Panc1 (cell line): ENCODE data around the gene PCLO. TPM values are rescaled to one million over a fixed set of nuclear protein-coding genes. Genes with fewer than 3 reads are reported as not detected.

ENCODE experiments used
- ATAC-seq: fragments of 200-7000 bp; cut with Tn5 transposase; 2 replicates; pipeline ENCODE4 v1.9.1; 2020; ENCODE audit warnings: mild to moderate bottlenecking, moderate library complexity
- BruUV-seq: library from RNA; stranded (reverse); fragments of 400-500 nt; replicated peaks from 2 replicates; lab custom pipeline; 2021; lab: Mats Ljungman, UMichigan
- CTCF ChIA-PET: fragments of 300-600 bp; sonication (Branson Sonifier 250); formaldehyde crosslinking; loops from one replicate; lab custom pipeline; 2022; ENCODE audit warnings: antibody characterized with exemption; lab: Charles Lee
- POLR2A ChIA-PET: fragments of 300-600 bp; sonication (Branson Sonifier 250); formaldehyde crosslinking; loops from one replicate; lab custom pipeline; 2022; ENCODE audit warnings: antibody characterized with exemption; lab: Charles Lee
- DNase-seq: peaks from one replicate; pipeline ENCODE4 v3.0.0-alpha.2; 2010; ENCODE audit warnings: low read depth, low spot score
- H3K27ac ChIP-seq: 2 replicates; pipeline ENCODE4 v1.5.1; 2011; ENCODE audit warnings: mild to moderate bottlenecking, low read length, inconsistent platforms
- H3K27me3 ChIP-seq: fragments of 200-500 bp; sonication (Bioruptor generic); 2 replicates; pipeline ENCODE4 v1.6.0; 2014; ENCODE audit warnings: low read length, inconsistent platforms; ENCODE audit not compliant: control insufficient read depth, insufficient read depth
- H3K36me3 ChIP-seq: fragments of 200-500 bp; sonication (Bioruptor generic); 2 replicates; pipeline ENCODE4 v1.5.1; 2014; ENCODE audit warnings: inconsistent platforms, mild to moderate bottlenecking, low read length, moderate library complexity; ENCODE audit not compliant: control insufficient read depth, insufficient read depth
- H3K4me1 ChIP-seq: 2 replicates; pipeline ENCODE4 v1.5.1; 2011; ENCODE audit warnings: inconsistent platforms, mild to moderate bottlenecking, low read length, moderate library complexity; ENCODE audit not compliant: control insufficient read depth, insufficient read depth
- H3K4me3 ChIP-seq, 2 experiments: 2 replicates each; pipeline ENCODE4 v1.5.1; 2011 to 2012; ENCODE audit warnings: low read depth in 2 of 2, low read length in 2 of 2, mild to moderate bottlenecking in 2 of 2, inconsistent platforms in 1 of 2, moderate library complexity in 1 of 2
- H3K9me3 ChIP-seq: fragments of 200-500 bp; sonication (Bioruptor generic); 2 replicates; pipeline ENCODE4 v1.5.1; 2014; ENCODE audit warnings: low read depth, mild to moderate bottlenecking, inconsistent platforms, low read length, moderate library complexity; ENCODE audit not compliant: control insufficient read depth, insufficient read depth
- CTCF ChIP-seq: fragments of 450-650 bp; IDR thresholded peaks from 2 replicates; pipeline ENCODE4 v1.5.1; 2017; ENCODE audit warnings: mild to moderate bottlenecking
- POLR2AphosphoS5 ChIP-seq: IDR thresholded peaks from 2 replicates; pipeline ENCODE4 v1.6.1; 2012; ENCODE audit warnings: mild to moderate bottlenecking, low read depth, low read length, moderate library complexity
- REST ChIP-seq, 2 experiments: IDR thresholded peaks; 2 replicates each; pipeline ENCODE4 v1.6.1; 2011 to 2012; ENCODE audit warnings: low read depth in 2 of 2, control low read depth in 1 of 2, low read length in 1 of 2, mild to moderate bottlenecking in 1 of 2, moderate library complexity in 1 of 2; ENCODE audit not compliant: insufficient read depth in 1 of 2
- SIN3A ChIP-seq: IDR thresholded peaks from 2 replicates; pipeline ENCODE4 v1.6.1; 2012; ENCODE audit warnings: low read depth, mild to moderate bottlenecking, low read length, moderate library complexity, borderline replicate concordance; ENCODE audit not compliant: insufficient read depth
- TCF7L2 ChIP-seq: IDR thresholded peaks from 2 replicates; pipeline ENCODE4 v1.6.1; 2011; ENCODE audit warnings: mild to moderate bottlenecking, low read depth, low read length, inconsistent platforms
- in situ Hi-C: cut with HindIII; loops from 2 replicates; pipeline ENCODE4 v1.10.0; 2016; ENCODE audit warnings: low sequenced_read_pairs, low pct_unique_long_range_greater_than_20kb
- intact Hi-C: fragments of 100-400 bp; cut with micrococcal nuclease; formaldehyde crosslinking; loops from one replicate; pipeline ENCODE4 v1.10.0; 2022; ENCODE audit not compliant: unreplicated experiment
- total RNA-seq: library from RNA; stranded (reverse); gene quantifications from one replicate; pipeline ENCODE4 v1.2.1, GENCODE V29; 2021; ENCODE audit not compliant: unreplicated experiment

The PCLO gene
- total RNA-seq, 1 experiment from 2014 or later = 1.1 TPM

DNA sequence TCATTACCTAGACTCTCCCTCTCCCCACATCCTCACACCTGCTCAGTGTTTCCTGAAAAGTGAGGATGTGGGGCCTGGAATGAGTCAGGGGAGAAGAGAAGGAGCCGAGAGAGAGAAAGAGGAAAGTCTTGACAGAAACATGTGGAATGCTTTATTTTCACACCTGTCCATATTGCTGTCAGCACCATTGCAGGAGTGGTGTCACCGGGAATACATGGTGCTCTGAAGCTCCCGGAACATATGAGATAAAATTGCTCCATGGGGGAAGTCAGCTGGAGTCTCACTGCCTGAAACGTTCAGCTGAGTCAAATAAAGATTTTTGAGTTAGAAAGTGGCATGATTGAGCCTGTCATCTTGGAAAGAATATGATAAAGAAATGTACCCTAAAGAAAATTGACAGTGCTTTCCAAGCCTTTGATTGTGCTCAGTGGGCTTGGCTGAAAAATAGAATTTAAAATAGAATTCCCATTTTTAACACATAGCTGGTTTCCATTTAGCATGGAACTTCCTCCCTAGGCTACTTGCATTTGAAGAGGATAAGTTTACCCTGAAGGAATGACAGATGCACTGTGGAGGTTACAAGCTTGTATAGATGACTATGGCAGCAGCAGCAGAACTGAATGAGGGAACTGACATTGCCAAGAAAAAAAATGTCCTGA is 182.4 kb downstream of the PCLO start:
- no peak for DNase-seq
- Histone ChIP-seq H3K36me3 (no peaks in the 10 kb centered on the region), H3K9me3 (no peaks in the 10 kb centered on the region), H3K4me3 (no peak overlapping the region), H3K4me1 (no peaks in the 10 kb centered on the region), H3K27ac (no peak overlapping the region), H3K27me3 (no peaks in the 10 kb centered on the region)
- ATAC-seq = no peak
- POLR2A ChIA-PET = no interaction called here
- TF ChIP-seq POLR2AphosphoS5 = no peak
- TF ChIP-seq TCF7L2 = no peak
- TF ChIP-seq SIN3A = no peak
- TF ChIP-seq CTCF = no peak
- TF ChIP-seq REST (IDR thresholded peaks at IDR 0.05; ENCODE audit: insufficient read depth in 1 of 2, low read depth in 2 of 2, low read length in 1 of 2) = no peak
- CTCF ChIA-PET = no interaction called here
- intact Hi-C loops (no loop called here), in situ Hi-C loops (no loop called here)
- BruUV-seq = no TSS peak

DNA sequence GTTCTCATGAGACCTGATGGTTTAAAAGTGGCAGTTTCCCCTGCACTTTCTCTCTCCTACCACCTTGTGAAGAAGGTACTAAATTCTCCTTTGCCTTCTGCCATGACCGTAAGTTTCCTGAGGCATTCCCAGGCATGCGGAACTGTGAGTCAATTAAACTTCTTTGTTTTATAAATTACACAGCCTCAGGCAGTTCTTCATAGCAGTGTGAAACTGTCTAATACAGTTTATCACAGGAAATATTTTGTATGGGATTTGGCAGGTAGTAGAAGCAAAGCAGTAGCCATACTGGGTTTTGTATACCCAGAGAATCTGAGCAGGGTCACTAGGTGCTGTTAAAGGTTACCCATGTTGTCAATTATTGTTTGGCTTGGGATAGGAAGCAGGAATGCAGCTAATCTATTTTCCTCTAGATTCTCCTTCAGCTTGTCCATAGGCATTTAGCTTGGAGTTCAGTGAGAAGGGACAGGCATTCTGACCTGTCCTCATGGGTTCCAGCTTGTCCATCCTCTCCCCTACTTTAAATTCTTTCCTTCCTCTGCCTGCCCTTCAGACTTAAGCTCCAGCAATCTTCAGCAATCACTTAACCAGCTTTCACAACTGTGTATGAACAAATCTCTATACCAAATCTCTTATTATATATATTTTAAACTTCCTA is 186.7 kb downstream of the PCLO start:
- ChIA-PET POLR2A (no interaction called here), CTCF (no interaction called here)
- H3K9me3 ChIP-seq = no peaks in the 10 kb centered on the region
- H3K4me1 ChIP-seq = no peaks in the 10 kb centered on the region
- TF ChIP-seq TCF7L2 = no peak
- TF ChIP-seq POLR2AphosphoS5 = no peak
- no peak for TF ChIP-seq REST (IDR thresholded peaks at IDR 0.05; ENCODE audit: insufficient read depth in 1 of 2, low read depth in 2 of 2, low read length in 1 of 2)
- TF ChIP-seq SIN3A = no peak
- TF ChIP-seq CTCF = no peak
- intact Hi-C loops (no loop called here), in situ Hi-C loops (no loop called here)
- ATAC-seq = no peak
- no peak for DNase-seq
- H3K36me3 ChIP-seq = no peaks in the 10 kb centered on the region
- no peak overlapping the region for H3K27ac ChIP-seq
- H3K4me3 ChIP-seq = no peak overlapping the region
- no peaks in the 10 kb centered on the region for H3K27me3 ChIP-seq
- no TSS peak for BruUV-seq
